ENCODE measurements around the gene SKA2.
"Not testable (repeated sequence)": the region's sequence is repeated elsewhere in the genome, so short reads cannot be mapped to it uniquely, and the experiment has no call there.

Gene SKA2

DNA sequence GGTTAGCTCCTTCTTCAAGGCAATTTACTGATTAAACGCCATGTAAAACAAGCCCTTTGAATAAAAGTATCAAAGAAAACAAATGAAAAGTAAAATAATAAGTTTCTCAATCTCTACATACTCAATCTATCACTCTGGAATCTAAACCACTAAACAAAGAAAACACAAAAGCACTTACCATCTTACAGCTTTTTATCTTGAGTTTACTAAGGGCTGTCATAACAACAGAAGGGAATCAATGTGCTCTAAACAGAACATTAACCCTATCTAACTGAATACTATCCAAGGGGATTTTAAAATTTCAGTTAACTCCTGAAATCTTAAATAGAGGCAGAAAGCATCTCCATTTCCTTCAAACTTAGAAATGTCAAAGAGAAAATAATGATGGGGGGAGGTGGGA is 3.4 kb downstream of the SKA2 start:
- DNase-seq (ENCODE audit: low spot score), result no peak

GRCh38 chr17:59151006-59151405 is 4.0 kb downstream of the SKA2 start:
- no peak for DNase-seq (ENCODE audit: low spot score)

- no peak for DNase-seq (ENCODE audit: low spot score)
Measured at GRCh38 chr17:59149841-59150511, 5.0 kb downstream of the SKA2 start.

GRCh38 chr17:59149051-59149450 is 5.9 kb downstream of the SKA2 start:
- no peak for DNase-seq (ENCODE audit: low spot score)

- DNase-seq (ENCODE audit: low spot score), result no peak
Measured at GRCh38 chr17:59145571-59146096, 9.4 kb downstream of the SKA2 start.

- no peak for DNase-seq (ENCODE audit: low spot score)
Measured at GRCh38 chr17:59141860-59142259, 13.1 kb downstream of the SKA2 start.

DNA sequence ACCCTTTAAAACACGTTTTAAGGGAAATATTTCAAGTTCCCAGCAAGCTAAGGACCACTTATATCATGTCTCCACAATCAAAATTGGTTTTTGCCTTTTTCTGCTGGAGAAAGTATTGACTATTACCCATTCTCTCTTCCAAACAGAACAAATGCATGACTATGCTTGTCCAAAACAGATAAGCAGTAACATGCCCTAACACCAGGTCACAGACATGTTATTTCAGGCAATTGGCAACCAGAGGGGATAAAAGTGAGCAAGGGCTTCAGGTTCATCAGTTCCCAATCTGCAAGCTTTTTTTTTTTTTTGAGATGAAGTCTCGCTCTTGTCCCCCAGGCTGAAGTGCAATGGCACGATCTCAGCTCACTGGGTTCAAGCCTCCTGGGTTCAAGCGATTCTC is 15.0 kb downstream of the SKA2 start:
- no peak for DNase-seq (ENCODE audit: low spot score)

DNA sequence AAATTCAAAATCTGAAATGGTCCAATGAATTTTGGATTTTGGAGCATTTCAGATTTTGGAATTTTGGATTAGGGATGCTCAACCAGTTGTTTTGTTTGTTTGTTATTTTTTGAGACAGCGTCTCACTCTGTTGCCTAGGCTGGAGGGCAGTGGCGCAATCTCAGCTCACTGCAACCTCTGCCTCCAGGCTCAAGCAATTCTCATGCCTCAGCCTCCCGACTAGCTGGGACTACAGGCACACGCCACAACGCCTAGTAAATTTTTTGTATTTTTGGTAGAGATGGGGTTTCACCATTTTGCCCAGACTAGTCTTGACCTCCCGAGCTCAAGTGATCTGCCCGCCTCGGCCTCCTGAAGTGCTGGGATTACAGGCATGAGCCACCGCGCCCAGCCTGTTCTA is 16.6 kb downstream of the SKA2 start:
- DNase-seq (ENCODE audit: low spot score), result not testable (repeated sequence)

DNA sequence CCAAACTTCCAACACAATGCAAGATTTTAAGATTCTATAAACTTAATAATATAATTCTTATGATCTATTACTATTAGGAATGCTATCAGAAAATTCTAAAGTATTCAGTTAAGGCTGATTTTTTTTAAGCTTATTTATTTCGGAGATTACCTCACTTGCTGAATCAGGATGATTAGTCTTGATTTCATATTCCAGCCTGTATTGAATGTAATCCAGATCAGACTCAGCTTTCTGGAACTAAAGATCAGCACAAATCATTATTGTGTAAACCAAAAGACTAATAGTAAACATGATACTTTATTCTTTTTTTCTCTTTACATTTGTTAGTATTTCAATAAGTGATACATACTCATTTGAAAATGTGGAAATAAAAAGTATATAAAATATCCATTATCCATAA is 23.9 kb downstream of the SKA2 start:
- DNase-seq (ENCODE audit: low spot score), result no peak

DNA sequence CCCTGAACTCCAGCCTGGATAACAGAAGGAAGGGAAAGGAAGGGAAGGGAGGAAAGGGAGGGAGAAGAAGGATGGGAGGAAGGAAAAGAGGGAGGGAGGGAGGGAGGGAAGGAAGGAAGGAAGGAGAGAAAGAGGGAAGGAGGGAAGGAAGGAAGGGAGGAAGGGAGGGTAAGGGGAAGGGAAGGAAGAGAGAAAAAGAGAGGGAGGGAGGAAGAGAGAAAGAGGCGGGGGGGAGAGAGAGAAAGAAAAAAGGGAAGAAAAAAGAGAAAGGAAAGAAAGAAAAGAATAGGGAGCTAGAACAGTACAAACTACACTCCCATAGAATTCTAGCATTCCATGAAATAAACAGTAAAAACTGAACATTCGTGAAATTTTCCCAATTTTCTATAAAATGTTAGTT is 25.2 kb downstream of the SKA2 start:
- no peak for DNase-seq (ENCODE audit: low spot score)

- no peak for DNase-seq (ENCODE audit: low spot score)
Measured at GRCh38 chr17:59126809-59127417, 28.1 kb downstream of the SKA2 start.

GRCh38 chr17:59124665-59125064 is 30.3 kb downstream of the SKA2 start:
- DNase-seq (ENCODE audit: low spot score), result no peak

- DNase-seq (ENCODE audit: low spot score), result no peak
Measured at GRCh38 chr17:59121901-59122480, 33.0 kb downstream of the SKA2 start.

DNA sequence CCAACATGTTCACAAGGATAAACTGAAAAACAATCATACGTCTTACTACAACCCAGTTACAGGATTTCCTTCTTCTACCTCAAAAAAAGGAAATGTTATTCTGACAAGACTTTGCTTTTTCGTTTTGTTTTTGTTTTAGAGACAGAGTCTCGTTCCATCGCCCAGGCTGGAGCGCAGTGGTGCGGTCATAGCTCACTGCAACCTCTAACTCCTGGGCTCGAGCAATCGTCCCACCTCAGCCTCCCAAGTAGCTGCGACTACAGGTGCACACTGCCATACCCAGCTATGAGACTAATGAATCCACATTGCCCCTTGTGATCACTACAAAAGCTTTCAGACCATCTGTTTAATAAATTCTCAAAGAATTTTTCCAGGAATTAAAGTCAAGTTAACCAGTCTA is 39.5 kb downstream of the SKA2 start:
- no peak for DNase-seq (ENCODE audit: low spot score)

DNA sequence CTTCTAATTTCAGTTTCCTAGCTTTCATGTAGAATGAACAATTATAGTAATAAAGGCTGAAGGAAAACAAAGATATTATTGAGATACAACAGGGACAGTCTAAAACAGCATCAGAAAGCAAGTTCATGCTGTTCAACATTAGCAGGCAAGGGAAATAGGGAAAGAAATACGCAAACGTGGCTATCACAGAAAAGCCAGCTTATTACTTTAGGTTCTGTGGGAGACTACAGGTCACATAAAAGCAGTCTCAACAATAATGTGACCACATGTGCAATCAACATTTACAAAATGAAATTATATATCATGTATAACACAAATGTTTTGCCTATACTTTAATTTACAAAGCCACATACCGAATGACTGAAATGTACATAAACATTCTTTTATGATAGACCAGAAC is 43.4 kb downstream of the SKA2 start:
- DNase-seq (ENCODE audit: low spot score), result no peak

GRCh38 chr17:59110973-59111372 is 44.0 kb downstream of the SKA2 start:
- DNase-seq (ENCODE audit: low spot score), result no peak

DNA sequence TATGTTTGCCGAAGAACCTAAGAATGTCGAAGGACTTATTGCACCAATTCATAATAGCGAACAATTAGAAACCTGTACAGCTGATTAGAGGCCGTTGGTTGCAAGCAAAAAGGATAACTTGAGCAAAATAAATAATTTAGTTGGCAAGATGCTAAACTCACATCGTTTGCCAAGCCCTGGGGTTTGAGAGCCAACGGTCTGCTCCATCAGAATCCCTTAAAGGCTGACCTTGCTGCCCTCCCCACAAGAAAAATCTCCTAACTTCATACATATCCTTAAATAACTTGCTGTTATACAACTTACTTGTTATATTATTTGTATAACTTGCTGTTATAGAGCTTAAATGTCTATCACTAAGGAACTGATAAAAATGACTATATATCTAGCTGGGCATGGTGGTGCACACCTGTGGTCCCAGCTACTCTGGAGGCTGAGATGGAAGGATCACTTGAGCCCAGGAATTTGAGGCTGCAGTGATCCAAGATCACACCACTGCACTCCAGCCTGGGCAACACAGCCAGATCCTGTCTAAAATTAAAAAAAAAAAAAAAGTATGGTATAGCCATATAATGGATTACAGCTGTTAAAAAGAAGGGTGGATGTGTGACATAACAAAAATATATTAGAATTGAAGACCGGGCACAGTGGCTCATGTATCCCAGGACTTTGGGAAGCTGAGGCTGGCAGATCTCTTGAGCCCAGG is 46.4 kb downstream of the SKA2 start:
- no peak for DNase-seq (ENCODE audit: low spot score)

DNA sequence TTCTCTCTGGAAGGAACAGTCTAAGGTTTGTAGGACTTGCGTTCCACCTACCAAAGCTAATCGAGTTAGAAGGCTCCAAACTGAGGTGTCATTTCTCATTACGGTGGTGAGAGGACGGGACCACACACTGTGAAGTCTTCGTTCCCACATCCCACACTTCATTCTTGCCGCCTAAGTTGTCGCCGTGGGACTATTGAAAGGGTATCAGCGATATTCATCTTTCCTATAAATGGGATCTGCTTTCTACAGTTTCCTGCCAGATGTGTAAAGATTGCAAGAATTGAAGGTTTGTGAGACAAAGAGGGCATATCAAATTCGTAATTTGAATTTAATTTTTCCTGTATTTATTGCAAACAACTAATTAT is 47.7 kb downstream of the SKA2 start:
- no peak for DNase-seq (ENCODE audit: low spot score)

- peak; percentile 94 for DNase-seq (ENCODE audit: low spot score)
Measured at GRCh38 chr17:59106463-59107305, 48.3 kb downstream of the SKA2 start, which contains the start of gene TRIM37. TSS of gene TRIM37 (minus strand) at chr17:59106880. CDS start at chr17:59106461, 419 bp downstream.

DNA sequence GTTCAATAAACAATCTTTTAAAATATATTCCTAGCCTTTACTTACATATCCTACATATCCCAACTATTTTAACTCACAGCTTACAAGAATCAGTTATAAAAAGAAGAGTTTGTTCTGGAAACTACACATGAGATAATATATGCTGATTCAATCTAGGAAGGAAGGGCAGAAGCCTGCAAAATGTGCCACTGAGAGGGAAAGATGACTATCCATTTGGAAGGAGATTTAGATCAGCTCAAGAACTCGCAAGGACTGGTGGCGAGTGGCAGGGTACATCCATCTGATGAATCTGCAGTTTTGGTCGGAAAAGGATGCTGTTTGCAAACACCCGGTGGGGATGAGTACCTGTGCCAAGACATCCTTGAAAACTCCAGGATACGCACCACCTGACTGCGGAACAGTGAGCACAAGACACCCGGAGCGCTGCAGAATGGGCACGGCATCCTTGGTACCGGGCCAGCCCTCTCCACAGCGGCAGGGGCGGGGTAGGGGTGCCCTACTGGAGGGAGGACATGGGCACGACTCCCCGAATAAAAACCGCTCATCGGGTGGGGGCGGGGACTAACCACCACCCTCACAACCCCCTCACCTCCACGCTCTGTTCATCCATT is 49.0 kb downstream of the SKA2 start:
- DNase-seq (ENCODE audit: low spot score), result peak; percentile 67

GRCh38 chr17:59101178-59101577 is 53.8 kb downstream of the SKA2 start:
- no peak for DNase-seq (ENCODE audit: low spot score)
